Measurements from ENCODE around the gene CST5. TPM values are rescaled to one million over a fixed set of nuclear protein-coding genes. Genes with fewer than 3 reads are reported as not detected.

Gene CST5
- not detected in 2 replicates for polyA plus RNA-seq (2012; rRNA removed)
- not detected in 2 replicates for polyA plus RNA-seq (2012; cell fraction: cytosol; rRNA removed)
- not detected in 2 replicates for polyA plus RNA-seq (2012; cell fraction: nucleus; rRNA removed)

GRCh38 chr20:23879328-23879798, at the start of gene CST5:
Gene CST5, minus strand, starts transcription at chr20:23879748. Its CDS starts 72 bp downstream, at chr20:23879676.
- ChIA-PET CTCF (interaction anchor here (1.3 kb wide), 1 partner anchor 10 kb away, joined by 4 read pairs; no protein-coding TSS in a partner anchor), POLR2A (no interaction called here)
- H2AFZ ChIP-seq (ENCODE audit: low read depth), result no peak within 1 kb of the TSS

More at GRCh38 chr20:23879328-23879798, at the start of gene CST5:
- Histone ChIP-seq H4K20me1 (ENCODE audit: insufficient read depth) (no peaks in the 10 kb centered on the region), H3K36me3 (replicated peaks in 1 of 2; ENCODE audit: control insufficient read depth in 1 of 2, insufficient read depth in 2 of 2, low read length in 1 of 2) (no peaks in the 10 kb centered on the region), H3K79me2 (ENCODE audit: insufficient read depth) (no peaks in the 10 kb centered on the region), H3F3A (replicated peaks; ENCODE audit: insufficient read depth) (no peaks in the 10 kb centered on the region), H3K9me3 (no peaks in the 10 kb centered on the region), H3K4me3 (ENCODE audit: low read depth in 2 of 2, low read length in 1 of 2) (no peak within 1 kb of the TSS), H3K4me2 (no peak within 1 kb of the TSS), H3K27ac (ENCODE audit: low read depth in 2 of 2, low read length in 1 of 2) (no peak within 1 kb of the TSS), H3K9ac (no peak within 1 kb of the TSS), H3K27me3 (ENCODE audit: insufficient read depth) (no peaks in the 10 kb centered on the region; the same call in 1 of the 2 replicates), H3K4me1 (ENCODE audit: control insufficient read depth in 1 of 2, insufficient read depth in 2 of 2, low read depth in 1 of 2, low read length in 1 of 2) (no peaks in the 10 kb centered on the region), H3K9me2 (no peaks in the 10 kb centered on the region)
- no peak for TF ChIP-seq ZBTB33 (IDR thresholded peaks at IDR 0.05; ENCODE audit: borderline replicate concordance, low read depth)
- TF ChIP-seq GABPA (IDR thresholded peaks at IDR 0.05; ENCODE audit: low read depth), result no peak
- no peak for TF ChIP-seq CHD2 (IDR thresholded peaks at IDR 0.05; ENCODE audit: low read length, partially characterized antibody)
- no peak for TF ChIP-seq JUND (IDR thresholded peaks at IDR 0.05)
- TF ChIP-seq PBX3 (IDR thresholded peaks at IDR 0.05), result no peak
- TF ChIP-seq MAX (IDR thresholded peaks at IDR 0.05; ENCODE audit: low read depth), result no peak
- TF ChIP-seq USF1 (IDR thresholded peaks at IDR 0.05; ENCODE audit: borderline replicate concordance, low read depth), result no peak
- no peak for TF ChIP-seq FOXJ3 (CRISPR knock-in tag; IDR thresholded peaks at IDR 0.05)
- TF ChIP-seq ELF1 (IDR thresholded peaks at IDR 0.05), result no peak
- TF ChIP-seq NFIC (IDR thresholded peaks at IDR 0.05; ENCODE audit: borderline replicate concordance), result no peak
- no peak for TF ChIP-seq SMC3 (IDR thresholded peaks at IDR 0.05; ENCODE audit: low read depth, low read length)
- TF ChIP-seq TCF12 (IDR thresholded peaks at IDR 0.05), result no peak
- no peak for TF ChIP-seq SIN3A (IDR thresholded peaks at IDR 0.05; ENCODE audit: borderline replicate concordance, low read depth, low read length)
- TF ChIP-seq RFX5 (IDR thresholded peaks at IDR 0.05; ENCODE audit: low read length), result no peak
- no peak for TF ChIP-seq FOXM1 (IDR thresholded peaks at IDR 0.05; ENCODE audit: low read depth)
- TF ChIP-seq EP300 (IDR thresholded peaks at IDR 0.05; ENCODE audit: borderline replicate concordance in 1 of 2, low read depth in 1 of 2, low read length in 1 of 2), result no peak
- TF ChIP-seq RXRA (IDR thresholded peaks at IDR 0.05; ENCODE audit: borderline replicate concordance, low read depth), result no peak
- no peak for TF ChIP-seq MXI1 (IDR thresholded peaks at IDR 0.05; ENCODE audit: low read depth, low read length)
- no peak for TF ChIP-seq NRF1 (IDR thresholded peaks at IDR 0.05; ENCODE audit: low read depth, low read length)
- no peak for TF ChIP-seq POLR2AphosphoS5 (IDR thresholded peaks at IDR 0.05; ENCODE audit: low read depth, low read length)
- DNase-seq, result no peak
- 13% methylated on average over 7 of the region's 7 CpGs for WGBS (ENCODE audit: low lambda C conversion rate)
